H9 (cell line): Measurements from ENCODE around the gene AGMO. TPM values are rescaled to one million over a fixed set of nuclear protein-coding genes. Genes with fewer than 3 reads are reported as not detected.

ENCODE experiments used
- DNase-seq: peaks from one replicate; pipeline ENCODE4 v3.0.0-alpha.2; 2017
- H2AFZ ChIP-seq: one replicate; pipeline ENCODE4 v1.6.1; 2013; ENCODE audit warnings: mild to moderate bottlenecking, low read length, control low read depth, moderate library complexity
- H2AK5ac ChIP-seq: 2 replicates; pipeline ENCODE4 v1.6.1; 2013; ENCODE audit warnings: low read length, control low read depth, mixed read lengths; ENCODE audit not compliant: insufficient read length
- H2BK120ac ChIP-seq: one replicate; pipeline ENCODE4 v1.6.1; 2013; ENCODE audit warnings: low read depth, mild to moderate bottlenecking, low read length, control low read depth, inconsistent platforms; ENCODE audit not compliant: poor library complexity, severe bottlenecking
- H2BK12ac ChIP-seq: 2 replicates; pipeline ENCODE4 v1.6.1; 2013; ENCODE audit warnings: low read length, control low read depth, mixed read lengths, low read depth; ENCODE audit not compliant: insufficient read length
- H2BK15ac ChIP-seq: 2 replicates; pipeline ENCODE4 v1.6.1; 2013; ENCODE audit warnings: low read depth, low read length, control low read depth
- H2BK20ac ChIP-seq: one replicate; pipeline ENCODE4 v1.6.1; 2013; ENCODE audit warnings: low read depth, mild to moderate bottlenecking, low read length, control low read depth, inconsistent platforms; ENCODE audit not compliant: poor library complexity, severe bottlenecking
- H2BK5ac ChIP-seq: 2 replicates; pipeline ENCODE4 v1.6.1; 2013; ENCODE audit warnings: low read length, control low read depth, mixed read lengths; ENCODE audit not compliant: insufficient read length
- H3K14ac ChIP-seq: 2 replicates; pipeline ENCODE4 v1.6.1; 2013; ENCODE audit warnings: low read length, control low read depth; ENCODE audit not compliant: insufficient read depth
- H3K18ac ChIP-seq: 2 replicates; pipeline ENCODE4 v1.6.1; 2013; ENCODE audit warnings: low read depth, mild to moderate bottlenecking, mixed read lengths, low read length, control low read depth; ENCODE audit not compliant: insufficient read length
- H3K23ac ChIP-seq: 2 replicates; pipeline ENCODE4 v1.6.1; 2013; ENCODE audit warnings: low read length, control low read depth, mixed read lengths, low read depth; ENCODE audit not compliant: insufficient read length
- H3K23me2 ChIP-seq: 2 replicates; pipeline ENCODE4 v1.6.1; 2013; ENCODE audit warnings: low read depth, mild to moderate bottlenecking, mixed read lengths, low read length, control low read depth; ENCODE audit not compliant: insufficient read length, poor library complexity, severe bottlenecking
- H3K27ac ChIP-seq: 2 replicates; pipeline ENCODE4 v1.5.1; 2013; ENCODE audit warnings: low read length, control low read depth, mixed read lengths, low read depth; ENCODE audit not compliant: insufficient read length
- H3K27me3 ChIP-seq: 2 replicates; pipeline ENCODE4 v1.6.1; 2013; ENCODE audit warnings: low read length, control low read depth, inconsistent platforms; ENCODE audit not compliant: insufficient read depth
- H3K4ac ChIP-seq: 2 replicates; pipeline ENCODE4 v1.6.1; 2013; ENCODE audit warnings: low read depth, mild to moderate bottlenecking, control low read depth, inconsistent platforms, low read length, moderate library complexity
- H3K4me1 ChIP-seq: 2 replicates; pipeline ENCODE4 v1.6.1; 2013; ENCODE audit warnings: low read length, control low read depth, inconsistent platforms; ENCODE audit not compliant: insufficient read depth
- H3K4me2 ChIP-seq: 2 replicates; pipeline ENCODE4 v1.6.1; 2013; ENCODE audit warnings: low read length, control low read depth, mixed read lengths; ENCODE audit not compliant: insufficient read length, insufficient read depth
- H3K56ac ChIP-seq: 2 replicates; pipeline ENCODE4 v1.6.1; 2013; ENCODE audit warnings: low read depth, mild to moderate bottlenecking, mixed read lengths, low read length, control low read depth; ENCODE audit not compliant: insufficient read length
- H3K79me1 ChIP-seq: 2 replicates; pipeline ENCODE4 v1.6.1; 2013; ENCODE audit warnings: low read depth, mild to moderate bottlenecking, moderate library complexity, low read length, control low read depth, inconsistent platforms; ENCODE audit not compliant: insufficient read depth, poor library complexity, severe bottlenecking
- H3K79me2 ChIP-seq: 2 replicates; pipeline ENCODE4 v1.6.1; 2013; ENCODE audit warnings: low read length, control low read depth, inconsistent platforms; ENCODE audit not compliant: insufficient read depth
- H3K9ac ChIP-seq: 2 replicates; pipeline ENCODE4 v1.6.1; 2013; ENCODE audit warnings: low read length, control low read depth, mixed read lengths; ENCODE audit not compliant: insufficient read length; ENCODE audit errors: extremely low read depth
- H3K9me3 ChIP-seq: one replicate; pipeline ENCODE4 v1.6.1; 2013; ENCODE audit warnings: low read depth, low read length, inconsistent platforms; ENCODE audit not compliant: control insufficient read depth
- H3T11ph ChIP-seq: one replicate; pipeline ENCODE4 v1.6.1; 2013; ENCODE audit warnings: mild to moderate bottlenecking, low read length, control low read depth, inconsistent platforms
- H4K20me1 ChIP-seq: one replicate; pipeline ENCODE4 v1.6.1; 2013; ENCODE audit not compliant: control insufficient read depth, insufficient read length, insufficient read depth
- H4K5ac ChIP-seq: 2 replicates; pipeline ENCODE4 v1.6.1; 2013; ENCODE audit warnings: low read depth, mild to moderate bottlenecking, mixed read lengths, low read length, control low read depth; ENCODE audit not compliant: insufficient read length
- H4K8ac ChIP-seq: replicated peaks from 2 replicates; pipeline ENCODE4 v1.6.1; 2013; ENCODE audit warnings: low read length, control low read depth, mixed read lengths, low read depth; ENCODE audit not compliant: insufficient read length
- H4K91ac ChIP-seq: 2 replicates; pipeline ENCODE4 v1.6.1; 2013; ENCODE audit warnings: low read depth, mild to moderate bottlenecking, moderate library complexity, mixed read lengths, low read length, control low read depth; ENCODE audit not compliant: insufficient read length
- H3K27ac Mint-ChIP-seq, 3 experiments: 2 replicates in 2 of 3; 3 replicates in 1 of 3; pipeline ENCODE4 v1.8.0; 2020 to 2021; ENCODE audit warnings: mixed read lengths in 3 of 3, mild to moderate bottlenecking in 1 of 3, moderate library complexity in 1 of 3
- H3K27me3 Mint-ChIP-seq: 2 replicates; pipeline ENCODE4 v1.8.0; 2021; ENCODE audit warnings: low read depth, mild to moderate bottlenecking, moderate library complexity, mixed read lengths
- H3K36me3 Mint-ChIP-seq, 3 experiments: 2 replicates in 2 of 3; 3 replicates in 1 of 3; pipeline ENCODE4 v1.8.0; 2020 to 2021; ENCODE audit warnings: low read depth in 3 of 3, mixed read lengths in 3 of 3; ENCODE audit not compliant: insufficient read depth in 1 of 3
- H3K4me1 Mint-ChIP-seq, 2 experiments: 2 replicates each; pipeline ENCODE4 v1.8.0; 2020; ENCODE audit warnings: mixed read lengths in 2 of 2
- H3K4me3 Mint-ChIP-seq, 2 experiments: 2 replicates in 1 of 2; 3 replicates in 1 of 2; pipeline ENCODE4 v1.8.0; 2020 to 2021; ENCODE audit warnings: mild to moderate bottlenecking in 2 of 2, mixed read lengths in 2 of 2, moderate library complexity in 1 of 2
- H3K9me3 Mint-ChIP-seq, 2 experiments: 2 replicates in 1 of 2; 3 replicates in 1 of 2; pipeline ENCODE4 v1.8.0; 2020; ENCODE audit warnings: mild to moderate bottlenecking in 2 of 2, mixed read lengths in 2 of 2, moderate library complexity in 1 of 2
- WGBS: extraction: QIAGEN DNeasy Blood & Tissue Kit; methylation state at CpG from one replicate; pipeline ENCODE4 v1.1.7; 2013; ENCODE audit warnings: missing lambda C conversion rate, low lambda C conversion rate, mixed read lengths; ENCODE audit not compliant: insufficient read length; ENCODE audit errors: extremely low coverage; 5-methylcytosine and 5-hydroxymethylcytosine counted together
- total RNA-seq: library from RNA; stranded (reverse); gene quantifications from 2 replicates; pipeline ENCODE4 v1.2.1, GENCODE V29; 2021
- TF ChIP-seq, protein P1 (sequence below): fragments of 200-600 bp; sonication (generic); conservative IDR thresholded peaks from 3 replicates; pipeline ENCODE4 v1.8.0; 2021; ENCODE audit warnings: antibody characterized with exemption, mild to moderate bottlenecking

AGMO gene
- total RNA-seq, 1 experiment from 2014 or later = 0.70 TPM

- Histone ChIP-seq H4K5ac (no peak overlapping the region), H3K79me1 (no peaks in the 10 kb centered on the region), H2AK5ac (no peak overlapping the region), H4K20me1 (no peaks in the 10 kb centered on the region), H3K23ac (no peak overlapping the region), H3K79me2 (no peaks in the 10 kb centered on the region), H3K27ac (no peak overlapping the region), H4K8ac (no peak overlapping the region), H3T11ph (no peak overlapping the region), H3K23me2 (no peaks in the 10 kb centered on the region), H3K4ac (no peak overlapping the region), H2BK5ac (no peak overlapping the region), H3K27me3 (no peaks in the 10 kb centered on the region), H2BK20ac (no peak overlapping the region), H3K18ac (no peak overlapping the region), H2BK120ac (no peak overlapping the region), H3K9ac (no peak overlapping the region), H2AFZ (no peak overlapping the region), H3K4me1 (no peaks in the 10 kb centered on the region), H4K91ac (no peak overlapping the region), H3K9me3 (no peaks in the 10 kb centered on the region), H3K14ac (no peak overlapping the region), H3K4me2 (no peak overlapping the region), H2BK15ac (no peak overlapping the region), H3K56ac (no peak overlapping the region), H2BK12ac (no peak overlapping the region)
- Mint-ChIP-seq H3K36me3 (no peaks in the 10 kb centered on the region), H3K27me3 (no peaks in the 10 kb centered on the region), H3K27ac (no peak overlapping the region), H3K9me3 (no peaks in the 10 kb centered on the region), H3K4me1 (no peaks in the 10 kb centered on the region), H3K4me3 (no peak overlapping the region)
- no CpG with 5 or more reads among the region's 1 CpG for WGBS
- TF ChIP-seq, protein P1, sequence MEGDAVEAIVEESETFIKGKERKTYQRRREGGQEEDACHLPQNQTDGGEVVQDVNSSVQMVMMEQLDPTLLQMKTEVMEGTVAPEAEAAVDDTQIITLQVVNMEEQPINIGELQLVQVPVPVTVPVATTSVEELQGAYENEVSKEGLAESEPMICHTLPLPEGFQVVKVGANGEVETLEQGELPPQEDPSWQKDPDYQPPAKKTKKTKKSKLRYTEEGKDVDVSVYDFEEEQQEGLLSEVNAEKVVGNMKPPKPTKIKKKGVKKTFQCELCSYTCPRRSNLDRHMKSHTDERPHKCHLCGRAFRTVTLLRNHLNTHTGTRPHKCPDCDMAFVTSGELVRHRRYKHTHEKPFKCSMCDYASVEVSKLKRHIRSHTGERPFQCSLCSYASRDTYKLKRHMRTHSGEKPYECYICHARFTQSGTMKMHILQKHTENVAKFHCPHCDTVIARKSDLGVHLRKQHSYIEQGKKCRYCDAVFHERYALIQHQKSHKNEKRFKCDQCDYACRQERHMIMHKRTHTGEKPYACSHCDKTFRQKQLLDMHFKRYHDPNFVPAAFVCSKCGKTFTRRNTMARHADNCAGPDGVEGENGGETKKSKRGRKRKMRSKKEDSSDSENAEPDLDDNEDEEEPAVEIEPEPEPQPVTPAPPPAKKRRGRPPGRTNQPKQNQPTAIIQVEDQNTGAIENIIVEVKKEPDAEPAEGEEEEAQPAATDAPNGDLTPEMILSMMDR = no peak
- DNase-seq = no peak
Observed at GRCh38 chr7:15470825-15471668, 90.8 kb downstream of the AGMO start.
